Muscle of leg (tissue), 11 donors: ENCODE data around the gene CIRBP. TPM values are rescaled to one million over a fixed set of nuclear protein-coding genes. Genes with fewer than 3 reads are reported as not detected.
"Not testable (repeated sequence)": the region's sequence is repeated elsewhere in the genome, so short reads cannot be mapped to it uniquely, and the experiment has no call there.

ENCODE experiments used
- DNase-seq: peaks from one replicate; pipeline ENCODE4 v3.0.0; 2013
- H3K27ac ChIP-seq: one replicate; pipeline ENCODE4 v1.5.1; 2013; ENCODE audit warnings: mild to moderate bottlenecking, low read length, control low read depth
- H3K27me3 ChIP-seq: one replicate; pipeline ENCODE4 v1.6.1; 2013; ENCODE audit warnings: low read length; ENCODE audit not compliant: control insufficient read depth, insufficient read depth
- H3K36me3 ChIP-seq: one replicate; pipeline ENCODE4 v1.6.1; 2013; ENCODE audit warnings: low read length; ENCODE audit not compliant: control insufficient read depth, insufficient read depth
- H3K4me1 ChIP-seq: one replicate; pipeline ENCODE4 v1.6.1; 2013; ENCODE audit warnings: low read length; ENCODE audit not compliant: control insufficient read depth, insufficient read depth
- H3K4me3 ChIP-seq: one replicate; pipeline ENCODE4 v1.5.1; 2013; ENCODE audit warnings: low read length, control low read depth
- H3K9me3 ChIP-seq: replicated peaks from 2 replicates; pipeline ENCODE4 v1.6.1; 2013; ENCODE audit warnings: low read depth, low read length; ENCODE audit not compliant: control insufficient read depth
- WGBS: methylation state at CpG from one replicate; pipeline ENCODE4 v1.1.5; 2013; ENCODE audit warnings: missing lambda C conversion rate; ENCODE audit not compliant: insufficient coverage; 5-methylcytosine and 5-hydroxymethylcytosine counted together
- polyA plus RNA-seq, 8 donors: library from polyadenylated mRNA; unstranded; fragments of 120-200 nt; gene quantifications; one replicate each; pipeline versions ENCODE4 v1.2.1 to v1.2.3, GENCODE V29; 2013; ENCODE audit warnings: inconsistent platforms in 1 of 8, low replicate concordance in 1 of 8; ENCODE audit not compliant: insufficient read length in 8 of 8, insufficient read depth in 1 of 8
- total RNA-seq: library from RNA; stranded (reverse); fragments of 120-200 nt; gene quantifications from one replicate; pipeline ENCODE4 v1.2.4, GENCODE V29; 2013

CIRBP gene
- total and polyA plus RNA-seq, 9 donors, result 402 to 613 (median 547) TPM

GRCh38 chr19:1302533-1303239 is 33.6 kb downstream of the CIRBP start:
- Histone ChIP-seq H3K4me1 (no peaks in the 10 kb centered on the region), H3K9me3 (no peaks in the 10 kb centered on the region), H3K27me3 (peaks cover 11% of the 10 kb centered on the region), H3K4me3 (no peak overlapping the region), H3K36me3 (no peaks in the 10 kb centered on the region), H3K27ac (no peak overlapping the region)
- no peak for DNase-seq
- WGBS, result 65% methylated on average over 23 of the region's 36 CpGs

GRCh38 chr19:1304197-1304924 is 35.2 kb downstream of the CIRBP start:
- WGBS, result 81% methylated on average over 27 of the region's 28 CpGs

GRCh38 chr19:1305354-1305753 is 36.2 kb downstream of the CIRBP start:
- H3K36me3 ChIP-seq, DNase-seq, H3K27ac ChIP-seq, H3K9me3 ChIP-seq, H3K4me1 ChIP-seq, H3K4me3 ChIP-seq: not testable (repeated sequence)
- 67% methylated on average over 3 of the region's 9 CpGs for WGBS
- H3K27me3 ChIP-seq, result peaks cover 17% of the 10 kb centered on the region

More at GRCh38 chr19:1304197-1304924, 35.2 kb downstream of the CIRBP start:
- no peak for DNase-seq
- peaks cover 11% of the 10 kb centered on the region for H3K27me3 ChIP-seq
- H3K4me1 ChIP-seq, result no peaks in the 10 kb centered on the region
- H3K4me3 ChIP-seq, result no peak overlapping the region
- H3K9me3 ChIP-seq, result no peaks in the 10 kb centered on the region
- H3K27ac ChIP-seq, result no peak overlapping the region
- no peaks in the 10 kb centered on the region for H3K36me3 ChIP-seq

- no peak overlapping the region for H3K27ac ChIP-seq
- no peaks in the 10 kb centered on the region for H3K36me3 ChIP-seq
- no peak for DNase-seq
- peaks cover 13% of the 10 kb centered on the region for H3K27me3 ChIP-seq
- no peak overlapping the region for H3K4me3 ChIP-seq
- H3K9me3 ChIP-seq, result no peaks in the 10 kb centered on the region
- WGBS, result 92% methylated on average over 32 of the region's 38 CpGs
- peaks cover 14% of the 10 kb centered on the region for H3K4me1 ChIP-seq
Observed at GRCh38 chr19:1307320-1307719, 38.2 kb downstream of the CIRBP start.

GRCh38 chr19:1307755-1308303 is 38.7 kb downstream of the CIRBP start:
- no peak overlapping the region for H3K27ac ChIP-seq

GRCh38 chr19:1308718-1309117 is 39.6 kb downstream of the CIRBP start:
- 54% methylated on average over 3 of the region's 11 CpGs for WGBS

More at GRCh38 chr19:1307755-1308303, 38.7 kb downstream of the CIRBP start:
- Histone ChIP-seq H3K4me1 (peaks cover 19% of the 10 kb centered on the region), H3K4me3 (no peak overlapping the region), H3K27me3 (peaks cover 12% of the 10 kb centered on the region), H3K9me3 (no peaks in the 10 kb centered on the region), H3K36me3 (no peaks in the 10 kb centered on the region)
- WGBS, result 83% methylated on average over 17 of the region's 20 CpGs
- no peak for DNase-seq

GRCh38 chr19:1309977-1310852 is 41.1 kb downstream of the CIRBP start:
- H3K36me3 ChIP-seq, result no peaks in the 10 kb centered on the region

More at GRCh38 chr19:1308718-1309117, 39.6 kb downstream of the CIRBP start:
- H3K36me3 ChIP-seq, result no peaks in the 10 kb centered on the region
- DNase-seq, result no peak
- H3K9me3 ChIP-seq, result no peaks in the 10 kb centered on the region
- no peak overlapping the region for H3K27ac ChIP-seq
- H3K4me3 ChIP-seq, result no peak overlapping the region
- peaks cover 15% of the 10 kb centered on the region for H3K27me3 ChIP-seq
- peaks cover 28% of the 10 kb centered on the region for H3K4me1 ChIP-seq

GRCh38 chr19:1310853-1311180 is 41.7 kb downstream of the CIRBP start:
- Histone ChIP-seq H3K27me3 (peaks cover 25% of the 10 kb centered on the region), H3K4me1 (peaks cover 38% of the 10 kb centered on the region), H3K9me3 (no peaks in the 10 kb centered on the region), H3K27ac (no peak overlapping the region), H3K36me3 (no peaks in the 10 kb centered on the region), H3K4me3 (no peak overlapping the region)
- DNase-seq, result no peak
- WGBS, result 70% methylated on average over 16 of the region's 18 CpGs

More at GRCh38 chr19:1309977-1310852, 41.1 kb downstream of the CIRBP start:
- Histone ChIP-seq H3K27ac (no peak overlapping the region), H3K4me3 (no peak overlapping the region), H3K27me3 (peaks cover 20% of the 10 kb centered on the region), H3K4me1 (peaks cover 34% of the 10 kb centered on the region), H3K9me3 (no peaks in the 10 kb centered on the region)
- WGBS, result 49% methylated on average over 13 of the region's 28 CpGs
- no peak for DNase-seq

- H3K4me1 ChIP-seq, result peaks cover 43% of the 10 kb centered on the region
- 58% methylated on average over 19 of the region's 21 CpGs for WGBS
- H3K36me3 ChIP-seq, result no peaks in the 10 kb centered on the region
- no peak overlapping the region for H3K27ac ChIP-seq
- H3K27me3 ChIP-seq, result peaks cover 33% of the 10 kb centered on the region
- no peaks in the 10 kb centered on the region for H3K9me3 ChIP-seq
- no peak overlapping the region for H3K4me3 ChIP-seq
- no peak for DNase-seq
Observed at GRCh38 chr19:1311543-1312091, 42.5 kb downstream of the CIRBP start.
